KMS-11 (cell line): Measurements from ENCODE around the gene TSC22D1.

Source experiments
- H2AFZ ChIP-seq: fragments of 200-600 bp; sonication (generic); 2 replicates; pipeline ENCODE4 v1.6.1; 2016; ENCODE audit warnings: antibody characterized with exemption, mixed run types, low read depth
- H3K27ac ChIP-seq: fragments of 200-600 bp; sonication (generic); 2 replicates; pipeline ENCODE4 v1.6.1; 2016; ENCODE audit warnings: mild to moderate bottlenecking, mixed run types
- H3K27me3 ChIP-seq: fragments of 200-600 bp; sonication (generic); 2 replicates; pipeline ENCODE4 v1.6.1; 2017; ENCODE audit warnings: mild to moderate bottlenecking, low read depth, mixed run types, moderate library complexity; ENCODE audit not compliant: insufficient read depth
- H3K36me3 ChIP-seq: fragments of 200-600 bp; sonication (generic); 2 replicates; pipeline ENCODE4 v1.6.1; 2017; ENCODE audit warnings: mild to moderate bottlenecking, mixed run types; ENCODE audit not compliant: insufficient read depth
- H3K4me1 ChIP-seq: fragments of 200-600 bp; sonication (generic); 2 replicates; pipeline ENCODE4 v1.6.1; 2016; ENCODE audit warnings: mild to moderate bottlenecking, low read depth, mixed run types; ENCODE audit not compliant: poor library complexity, severe bottlenecking
- H3K4me2 ChIP-seq: fragments of 200-600 bp; sonication (generic); 2 replicates; pipeline ENCODE4 v1.7.0; 2016; ENCODE audit warnings: mild to moderate bottlenecking, mixed run types
- H3K4me3 ChIP-seq: fragments of 200-600 bp; sonication (generic); IDR thresholded peaks from 2 replicates; pipeline ENCODE4 v1.6.1; 2017; ENCODE audit warnings: low read depth, low read length, mixed read lengths; ENCODE audit not compliant: insufficient read depth
- H3K79me2 ChIP-seq: fragments of 200-600 bp; sonication (generic); 2 replicates; pipeline ENCODE4 v1.6.1; 2016; ENCODE audit warnings: low read depth, mixed run types; ENCODE audit not compliant: insufficient read depth
- H3K9ac ChIP-seq: fragments of 200-600 bp; sonication (generic); 2 replicates; pipeline ENCODE4 v1.6.1; 2016; ENCODE audit warnings: mild to moderate bottlenecking, mixed run types
- H4K20me1 ChIP-seq: fragments of 200-600 bp; sonication (generic); 2 replicates; pipeline ENCODE4 v1.6.1; 2016; ENCODE audit warnings: mild to moderate bottlenecking, mixed run types; ENCODE audit not compliant: insufficient read depth
- CTCF ChIP-seq: fragments of 200-600 bp; sonication (generic); conservative IDR thresholded peaks from 2 replicates; pipeline ENCODE4 v1.6.1; 2017; ENCODE audit warnings: low read depth, mild to moderate bottlenecking, antibody characterized with exemption, low read length, moderate library complexity, mixed read lengths

The TSC22D1 gene

GRCh38 chr13:44389060-44389666 is 187.0 kb downstream of the TSC22D1 start:
- Histone ChIP-seq H4K20me1 (no peaks in the 10 kb centered on the region), H3K4me1 (no peaks in the 10 kb centered on the region), H3K9ac (no peak overlapping the region), H2AFZ (no peak overlapping the region), H3K27ac (no peak overlapping the region), H3K27me3 (no peaks in the 10 kb centered on the region), H3K4me3 (no peak overlapping the region), H3K36me3 (no peaks in the 10 kb centered on the region), H3K4me2 (no peak overlapping the region), H3K79me2 (no peaks in the 10 kb centered on the region)
- no peak for TF ChIP-seq CTCF

- Histone ChIP-seq H3K27me3 (no peaks in the 10 kb centered on the region), H3K27ac (no peak overlapping the region), H3K4me3 (no peak overlapping the region), H2AFZ (no peak overlapping the region), H3K9ac (no peak overlapping the region), H3K4me1 (no peaks in the 10 kb centered on the region), H3K79me2 (no peaks in the 10 kb centered on the region), H3K36me3 (no peaks in the 10 kb centered on the region), H4K20me1 (no peaks in the 10 kb centered on the region), H3K4me2 (no peak overlapping the region)
- no peak for TF ChIP-seq CTCF
These were observed 187.6 kb downstream of the TSC22D1 start for GRCh38 chr13:44388427-44389059.

GRCh38 chr13:44386913-44387556 is 189.1 kb downstream of the TSC22D1 start:
- no peak for TF ChIP-seq CTCF
- Histone ChIP-seq H3K9ac (no peak overlapping the region), H3K27ac (no peak overlapping the region), H2AFZ (no peak overlapping the region), H3K4me2 (no peak overlapping the region), H3K36me3 (no peaks in the 10 kb centered on the region), H4K20me1 (no peaks in the 10 kb centered on the region), H3K4me3 (no peak overlapping the region), H3K4me1 (no peaks in the 10 kb centered on the region), H3K79me2 (no peaks in the 10 kb centered on the region), H3K27me3 (no peaks in the 10 kb centered on the region)

- TF ChIP-seq CTCF, result no peak
- no peak overlapping the region for H3K27ac ChIP-seq
- H3K36me3 ChIP-seq, result no peaks in the 10 kb centered on the region
- no peak overlapping the region for H2AFZ ChIP-seq
- no peak overlapping the region for H3K4me3 ChIP-seq
- no peaks in the 10 kb centered on the region for H3K27me3 ChIP-seq
- H3K79me2 ChIP-seq, result no peaks in the 10 kb centered on the region
- H3K4me1 ChIP-seq, result no peaks in the 10 kb centered on the region
- no peak overlapping the region for H3K9ac ChIP-seq
- no peaks in the 10 kb centered on the region for H4K20me1 ChIP-seq
- no peak overlapping the region for H3K4me2 ChIP-seq
These were observed 190.3 kb downstream of the TSC22D1 start for GRCh38 chr13:44385847-44386246.
